ENCODE results near the gene M1AP. TPM values are rescaled to one million over a fixed set of nuclear protein-coding genes. Genes with fewer than 3 reads are reported as not detected.
"Not testable (repeated sequence)": the region's sequence is repeated elsewhere in the genome, so short reads cannot be mapped to it uniquely, and the experiment has no call there.

The M1AP gene
- total RNA-seq, 1 donor from 2014 or later, result 0.32 TPM

GRCh38 chr2:74567881-74568280 lies 80.2 kb downstream of the M1AP start:
- DNase-seq (ENCODE audit: low spot score), result no peak

- no peak for DNase-seq (ENCODE audit: low spot score)
Observed at GRCh38 chr2:74566754-74567085, 81.4 kb downstream of the M1AP start.

- no peak for DNase-seq (ENCODE audit: low spot score)
Observed at GRCh38 chr2:74566076-74566753, 81.9 kb downstream of the M1AP start.

GRCh38 chr2:74564222-74564621 lies 83.9 kb downstream of the M1AP start:
- DNase-seq (ENCODE audit: low spot score), result no peak

- DNase-seq (ENCODE audit: low spot score), result no peak
Observed at GRCh38 chr2:74562126-74562775, 85.9 kb downstream of the M1AP start.

- not testable (repeated sequence) for DNase-seq (ENCODE audit: low spot score)
Observed at GRCh38 chr2:74561022-74561421, 87.1 kb downstream of the M1AP start.

- no peak for DNase-seq (ENCODE audit: low spot score)
Observed at GRCh38 chr2:74560591-74560990, 87.5 kb downstream of the M1AP start.

GRCh38 chr2:74559912-74560311 lies 88.2 kb downstream of the M1AP start:
- no peak for DNase-seq (ENCODE audit: low spot score)

GRCh38 chr2:74558284-74559230 lies 89.6 kb downstream of the M1AP start:
- no peak for DNase-seq (ENCODE audit: low spot score)

GRCh38 chr2:74556831-74557370 lies 91.2 kb downstream of the M1AP start:
- no peak for DNase-seq (ENCODE audit: low spot score)

GRCh38 chr2:74556159-74556558 lies 92.0 kb downstream of the M1AP start:
- no peak for DNase-seq (ENCODE audit: low spot score)

- no peak for DNase-seq (ENCODE audit: low spot score)
Observed at GRCh38 chr2:74555610-74556103, 92.5 kb downstream of the M1AP start.

- DNase-seq (ENCODE audit: low spot score), result no peak
Observed at GRCh38 chr2:74554820-74555531, 93.2 kb downstream of the M1AP start.

- peak; percentile 96 for DNase-seq (ENCODE audit: low spot score)
Observed at GRCh38 chr2:74553892-74554819, 94.0 kb downstream of the M1AP start, which contains the start of the genes DOK1 and LOXL3. Gene DOK1, plus strand, starts transcription at chr2:74554720. Its CDS starts 35 bp downstream, at chr2:74554755. Gene LOXL3, minus strand, starts transcription at chr2:74553942. Its CDS starts 1,308 bp downstream, at chr2:74552634.

- DNase-seq (ENCODE audit: low spot score), result no peak
Observed at GRCh38 chr2:74552914-74553811, 95.0 kb downstream of the M1AP start.

- no peak for DNase-seq (ENCODE audit: low spot score)
Observed at GRCh38 chr2:74551942-74552913, 95.9 kb downstream of the M1AP start.

- DNase-seq (ENCODE audit: low spot score), result no peak
Observed at GRCh38 chr2:74551530-74551929, 96.6 kb downstream of the M1AP start.

All from mesenteric fat pad (tissue), 1 donor.